DOHH2 (cell line): ENCODE data around the gene NR2F1.

Experiments
- H3F3A ChIP-seq: fragments of 200-600 bp; sonication (generic), shearing (Covaris generic); 2 replicates; pipeline ENCODE4 v1.6.0; 2016; ENCODE audit warnings: antibody characterized with exemption, mild to moderate bottlenecking; ENCODE audit not compliant: control insufficient read depth, insufficient read depth
- H3K27ac ChIP-seq: fragments of 200-600 bp; sonication (generic); 2 replicates; pipeline ENCODE4 v1.5.1; 2014; ENCODE audit warnings: low read depth, mild to moderate bottlenecking, low read length, moderate library complexity
- H3K27me3 ChIP-seq: fragments of 200-600 bp; sonication (generic); 2 replicates; pipeline ENCODE4 v1.6.1; 2014; ENCODE audit warnings: mild to moderate bottlenecking, low read length, mixed read lengths; ENCODE audit not compliant: control insufficient read depth
- H3K36me3 ChIP-seq: fragments of 200-600 bp; sonication (generic); 2 replicates; pipeline ENCODE4 v1.6.1; 2014; ENCODE audit warnings: mild to moderate bottlenecking, low read length, moderate library complexity, mixed read lengths; ENCODE audit not compliant: control insufficient read depth
- H3K4me1 ChIP-seq: fragments of 200-600 bp; sonication (generic); 2 replicates; pipeline ENCODE4 v1.6.1; 2014; ENCODE audit warnings: mild to moderate bottlenecking, low read length, mixed read lengths; ENCODE audit not compliant: control insufficient read depth
- H3K4me2 ChIP-seq: fragments of 200-600 bp; sonication (generic); 2 replicates; pipeline ENCODE4 v1.6.0; 2014; ENCODE audit warnings: mild to moderate bottlenecking, low read length, moderate library complexity
- H3K4me3 ChIP-seq: fragments of 200-600 bp; sonication (generic); 2 replicates; pipeline ENCODE4 v1.5.1; 2014; ENCODE audit warnings: mild to moderate bottlenecking, low read length, mixed read lengths
- H3K79me2 ChIP-seq: fragments of 200-600 bp; sonication (generic); 2 replicates; pipeline ENCODE4 v1.6.1; 2014; ENCODE audit warnings: mild to moderate bottlenecking, low read length, mixed read lengths; ENCODE audit not compliant: control insufficient read depth
- H3K9me2 ChIP-seq: fragments of 200-600 bp; sonication (generic); replicated peaks from 2 replicates; pipeline ENCODE4 v1.6.1; 2014; ENCODE audit warnings: mild to moderate bottlenecking, low read length, mixed read lengths; ENCODE audit not compliant: control insufficient read depth
- H3K9me3 ChIP-seq: fragments of 200-600 bp; sonication (generic); 2 replicates; pipeline ENCODE4 v1.6.1; 2014; ENCODE audit warnings: antibody characterized with exemption, low read length, mixed read lengths; ENCODE audit not compliant: control insufficient read depth, insufficient read depth
- H4K20me1 ChIP-seq: fragments of 200-600 bp; sonication (generic); 2 replicates; pipeline ENCODE4 v1.6.0; 2014; ENCODE audit warnings: low read depth, mild to moderate bottlenecking, antibody characterized with exemption, low read length, moderate library complexity; ENCODE audit not compliant: control insufficient read depth, insufficient read depth
- EZH2phosphoT487 ChIP-seq: fragments of 200-600 bp; sonication (generic); IDR thresholded peaks from 2 replicates; pipeline ENCODE4 v1.6.1; 2017; ENCODE audit warnings: borderline replicate concordance, mild to moderate bottlenecking, antibody characterized with exemption, low read length, moderate library complexity, mixed read lengths
- TF ChIP-seq, protein P1 (sequence below): fragments of 200-600 bp; sonication (generic); IDR thresholded peaks from one replicate; pipeline ENCODE4 v1.5.1; 2014; ENCODE audit warnings: antibody characterized with exemption, mild to moderate bottlenecking, low read depth, low read length; ENCODE audit not compliant: poor library complexity, severe bottlenecking

NR2F1 gene

DNA sequence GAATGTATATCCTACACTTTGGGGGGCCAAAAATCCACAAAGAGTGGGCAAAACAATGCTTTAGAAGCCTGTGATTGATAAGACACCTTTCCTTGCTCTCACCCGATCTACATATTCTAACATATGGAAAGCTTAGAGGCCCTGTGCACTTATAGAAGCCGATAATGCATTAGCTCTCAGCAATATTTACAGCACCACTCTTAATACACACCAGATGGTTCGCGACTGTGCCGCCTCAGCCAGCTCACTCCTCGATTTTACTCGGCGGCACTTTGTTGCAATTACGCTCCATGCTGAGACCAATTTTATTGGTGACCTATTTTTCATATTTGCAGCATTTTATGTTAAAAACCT is 18.8 kb downstream of the NR2F1 start:
- H3K4me1 ChIP-seq: no peaks in the 10 kb centered on the region
- TF ChIP-seq, protein P1, sequence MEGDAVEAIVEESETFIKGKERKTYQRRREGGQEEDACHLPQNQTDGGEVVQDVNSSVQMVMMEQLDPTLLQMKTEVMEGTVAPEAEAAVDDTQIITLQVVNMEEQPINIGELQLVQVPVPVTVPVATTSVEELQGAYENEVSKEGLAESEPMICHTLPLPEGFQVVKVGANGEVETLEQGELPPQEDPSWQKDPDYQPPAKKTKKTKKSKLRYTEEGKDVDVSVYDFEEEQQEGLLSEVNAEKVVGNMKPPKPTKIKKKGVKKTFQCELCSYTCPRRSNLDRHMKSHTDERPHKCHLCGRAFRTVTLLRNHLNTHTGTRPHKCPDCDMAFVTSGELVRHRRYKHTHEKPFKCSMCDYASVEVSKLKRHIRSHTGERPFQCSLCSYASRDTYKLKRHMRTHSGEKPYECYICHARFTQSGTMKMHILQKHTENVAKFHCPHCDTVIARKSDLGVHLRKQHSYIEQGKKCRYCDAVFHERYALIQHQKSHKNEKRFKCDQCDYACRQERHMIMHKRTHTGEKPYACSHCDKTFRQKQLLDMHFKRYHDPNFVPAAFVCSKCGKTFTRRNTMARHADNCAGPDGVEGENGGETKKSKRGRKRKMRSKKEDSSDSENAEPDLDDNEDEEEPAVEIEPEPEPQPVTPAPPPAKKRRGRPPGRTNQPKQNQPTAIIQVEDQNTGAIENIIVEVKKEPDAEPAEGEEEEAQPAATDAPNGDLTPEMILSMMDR: no peak
- TF ChIP-seq EZH2phosphoT487: no peak
- H3K79me2 ChIP-seq: no peaks in the 10 kb centered on the region
- H3K9me3 ChIP-seq: no peaks in the 10 kb centered on the region
- no peak overlapping the region for H3K4me2 ChIP-seq
- H3F3A ChIP-seq: no peaks in the 10 kb centered on the region
- H3K36me3 ChIP-seq: no peaks in the 10 kb centered on the region
- no peak overlapping the region for H3K4me3 ChIP-seq
- H3K27ac ChIP-seq: no peak overlapping the region
- H4K20me1 ChIP-seq: no peaks in the 10 kb centered on the region
- H3K9me2 ChIP-seq: no peaks in the 10 kb centered on the region
- H3K27me3 ChIP-seq: peaks cover 56% of the 10 kb centered on the region

DNA sequence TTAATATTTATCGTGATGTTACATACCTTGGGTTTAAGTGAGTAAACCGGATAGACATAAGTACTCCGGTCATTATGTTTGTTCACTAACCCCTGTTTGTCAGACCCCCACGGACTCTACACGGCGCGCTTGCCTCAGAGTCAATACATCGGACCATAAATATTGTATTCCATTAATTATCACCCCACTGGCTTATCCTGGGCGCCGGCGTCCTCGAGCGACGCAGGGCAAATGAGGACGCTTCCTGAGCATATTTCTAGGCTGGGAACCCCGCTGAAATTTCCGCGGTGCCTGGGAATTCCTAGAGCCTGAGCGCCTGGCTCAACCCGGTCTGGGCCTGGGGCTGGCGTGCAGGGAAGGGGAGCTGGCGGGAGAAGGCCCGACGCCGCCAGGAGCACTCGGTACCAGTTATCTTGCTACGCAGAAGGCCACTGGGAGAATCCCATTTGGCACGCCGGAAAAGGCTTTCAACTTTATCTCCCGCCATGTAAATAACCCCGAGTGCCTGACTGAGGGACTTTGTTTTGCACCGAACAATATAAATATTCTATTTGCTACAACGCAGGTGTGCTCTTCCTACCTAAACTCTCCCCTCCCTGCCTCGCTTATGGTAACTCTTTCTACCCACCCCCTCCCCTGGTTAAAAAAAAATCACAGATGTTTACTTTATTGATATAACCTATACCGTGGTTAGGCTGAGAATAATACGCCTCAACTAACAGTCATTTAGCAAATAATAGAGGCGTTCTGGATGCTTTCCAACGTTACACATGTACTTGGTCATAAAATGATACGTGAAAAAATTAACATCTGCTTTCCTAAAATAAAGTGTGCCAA is 19.4 kb downstream of the NR2F1 start:
- no peak for TF ChIP-seq EZH2phosphoT487
- TF ChIP-seq, protein P1: no peak
- no peaks in the 10 kb centered on the region for H3K4me1 ChIP-seq
- no peaks in the 10 kb centered on the region for H3K9me2 ChIP-seq
- no peak overlapping the region for H3K27ac ChIP-seq
- peaks cover 58% of the 10 kb centered on the region for H3K27me3 ChIP-seq
- no peaks in the 10 kb centered on the region for H3K9me3 ChIP-seq
- H3K36me3 ChIP-seq: no peaks in the 10 kb centered on the region
- no peaks in the 10 kb centered on the region for H4K20me1 ChIP-seq
- H3F3A ChIP-seq: no peaks in the 10 kb centered on the region
- no peaks in the 10 kb centered on the region for H3K79me2 ChIP-seq
- no peak overlapping the region for H3K4me2 ChIP-seq
- no peak overlapping the region for H3K4me3 ChIP-seq

DNA sequence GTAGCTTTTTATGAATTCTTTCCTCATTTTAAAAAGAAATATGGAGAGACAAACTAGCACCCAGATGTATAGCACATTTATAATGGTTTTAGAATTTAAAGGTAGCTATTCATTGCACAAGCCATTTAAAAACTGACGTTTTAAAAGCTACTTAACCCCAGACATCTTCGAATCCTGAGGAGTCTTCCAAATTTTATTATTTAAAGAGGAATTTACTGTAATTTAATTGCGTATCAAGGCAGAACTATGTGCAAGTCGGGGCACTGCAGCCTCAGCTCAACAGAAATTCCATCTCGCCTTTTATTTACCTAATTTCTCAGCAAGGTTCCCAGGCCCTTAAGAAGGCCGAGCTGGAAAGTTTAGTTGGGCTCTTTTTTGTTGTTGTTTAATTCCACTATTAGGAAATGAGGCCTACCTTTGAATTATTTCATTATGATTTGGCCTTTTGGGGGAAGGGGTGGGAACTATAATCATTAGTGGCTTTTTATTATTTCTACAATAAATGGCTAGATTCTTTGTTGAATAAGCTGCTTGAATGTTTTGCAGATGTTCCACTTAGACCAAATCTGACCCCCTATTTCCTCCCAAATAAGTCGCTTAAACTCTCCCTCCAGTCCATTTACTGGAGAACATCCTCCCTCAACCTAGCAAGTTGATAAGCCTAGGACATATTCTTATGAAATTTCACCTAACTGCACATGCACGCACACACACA is 20.2 kb downstream of the NR2F1 start:
- peaks cover 66% of the 10 kb centered on the region for H3K27me3 ChIP-seq
- H3K4me2 ChIP-seq: no peak overlapping the region
- H3K9me3 ChIP-seq: no peaks in the 10 kb centered on the region
- H3K27ac ChIP-seq: no peak overlapping the region
- H3K36me3 ChIP-seq: no peaks in the 10 kb centered on the region
- TF ChIP-seq, protein P1: no peak
- TF ChIP-seq EZH2phosphoT487: no peak
- H4K20me1 ChIP-seq: no peaks in the 10 kb centered on the region
- no peaks in the 10 kb centered on the region for H3K4me1 ChIP-seq
- H3K4me3 ChIP-seq: no peak overlapping the region
- no peaks in the 10 kb centered on the region for H3F3A ChIP-seq
- H3K79me2 ChIP-seq: no peaks in the 10 kb centered on the region
- no peaks in the 10 kb centered on the region for H3K9me2 ChIP-seq
